SK-N-SH (cell line): Measurements from ENCODE around the gene GGCX. TPM values are rescaled to one million over a fixed set of nuclear protein-coding genes. Genes with fewer than 3 reads are reported as not detected.
A peak's percentile ranks its signal among the peaks of the same experiment; 100 is the strongest.

Experiments
- CTCF ChIA-PET: fragments of 300-600, 350-600 bp; formaldehyde crosslinking; extraction: SDS; loops from one replicate; lab custom pipeline; 2021; lab: Yijun Ruan, JAX
- POLR2A ChIA-PET: fragments of 350-600 bp; sonication (Branson Sonifier 250); formaldehyde crosslinking; extraction: SDS; loops from one replicate; lab custom pipeline; 2020; ENCODE audit warnings: antibody characterized with exemption, inconsistent platforms; lab: Yijun Ruan, JAX
- DNase-seq: peaks from one replicate; pipeline ENCODE4 v3.0.0; 2012
- H2AFZ ChIP-seq: fragments of 200-600 bp; sonication (generic); 2 replicates; pipeline ENCODE4 v1.8.1; 2016; ENCODE audit warnings: antibody characterized with exemption, mild to moderate bottlenecking, low read depth
- H3F3A ChIP-seq: fragments of 200-600 bp; sonication (generic); replicated peaks from 2 replicates; pipeline ENCODE3; 2016; ENCODE audit warnings: antibody characterized with exemption, mild to moderate bottlenecking; ENCODE audit not compliant: insufficient read depth
- H3K27ac ChIP-seq, 2 experiments: fragments of 200-500 bp in 1 of 2; fragments of 200-600 bp in 1 of 2; sonication (Bioruptor generic) in 1 of 2; sonication (generic), shearing (Covaris generic) in 1 of 2; 2 replicates each; pipeline versions ENCODE4 v1.5.1 to v1.6.1; 2014 to 2016; ENCODE audit warnings: low read depth in 2 of 2, inconsistent platforms in 1 of 2, low read length in 1 of 2, mild to moderate bottlenecking in 1 of 2, mixed read lengths in 1 of 2
- H3K27me3 ChIP-seq: fragments of 200-600 bp; sonication (generic), shearing (Covaris generic); 2 replicates; pipeline ENCODE4 v1.6.1; 2016; ENCODE audit warnings: mixed run types; ENCODE audit not compliant: insufficient read depth
- H3K36me3 ChIP-seq, 2 experiments: fragments of 200-500 bp in 1 of 2; fragments of 200-600 bp in 1 of 2; sonication (Bioruptor generic) in 1 of 2; sonication (generic) in 1 of 2; replicated peaks in 1 of 2; 2 replicates each; pipeline versions ENCODE3 to v1.5.1; 2014 to 2016; ENCODE audit warnings: low read length in 1 of 2, mild to moderate bottlenecking in 1 of 2; ENCODE audit not compliant: insufficient read depth in 2 of 2, control insufficient read depth in 1 of 2
- H3K4me1 ChIP-seq, 2 experiments: fragments of 200-500 bp in 1 of 2; fragments of 200-600 bp in 1 of 2; sonication (Bioruptor generic) in 1 of 2; sonication (generic), shearing (Covaris generic) in 1 of 2; 2 replicates each; pipeline versions ENCODE4 v1.5.1 to v1.6.1; 2014 to 2016; ENCODE audit warnings: low read depth in 1 of 2, low read length in 1 of 2, mixed run types in 1 of 2; ENCODE audit not compliant: insufficient read depth in 2 of 2, control insufficient read depth in 1 of 2
- H3K4me2 ChIP-seq: fragments of 200-600 bp; sonication (generic), shearing (Covaris generic); 2 replicates; pipeline ENCODE4 v1.6.1; 2017; ENCODE audit warnings: mixed run types
- H3K4me3 ChIP-seq, 2 experiments: fragments of 200-500 bp in 1 of 2; fragments of 200-600 bp in 1 of 2; sonication (Bioruptor generic) in 1 of 2; sonication (generic), shearing (Covaris generic) in 1 of 2; 2 replicates each; pipeline versions ENCODE4 v1.5.1 to v1.8.1; 2014 to 2016; ENCODE audit warnings: low read depth in 2 of 2, inconsistent platforms in 1 of 2, low read length in 1 of 2, mild to moderate bottlenecking in 1 of 2, mixed read lengths in 1 of 2, moderate library complexity in 1 of 2
- H3K79me2 ChIP-seq: fragments of 200-600 bp; sonication (generic); 2 replicates; pipeline ENCODE4 v1.8.1; 2017; ENCODE audit warnings: mild to moderate bottlenecking; ENCODE audit not compliant: insufficient read depth
- H3K9ac ChIP-seq: fragments of 200-600 bp; sonication (generic); 2 replicates; pipeline ENCODE4 v1.6.1; 2017; ENCODE audit warnings: mixed run types
- H3K9me2 ChIP-seq: fragments of 200-600 bp; sonication (generic); 2 replicates; pipeline ENCODE4 v1.6.1; 2017; ENCODE audit warnings: mixed run types
- H3K9me3 ChIP-seq: fragments of 200-600 bp; sonication (generic); 2 replicates; pipeline ENCODE4 v1.6.1; 2017; ENCODE audit warnings: mixed run types, mild to moderate bottlenecking, moderate library complexity
- H4K20me1 ChIP-seq: fragments of 200-600 bp; sonication (generic); 2 replicates; pipeline ENCODE4 v1.6.1; 2017; ENCODE audit warnings: mild to moderate bottlenecking, mixed run types; ENCODE audit not compliant: insufficient read depth
- CHD2 ChIP-seq: fragments of 150-350 bp; IDR thresholded peaks from 2 replicates; pipeline ENCODE4 v1.6.1; 2018; ENCODE audit warnings: low read length; ENCODE audit not compliant: partially characterized antibody
- ELF1 ChIP-seq: IDR thresholded peaks from 2 replicates; pipeline ENCODE4 v1.4.0; 2012
- FOSL2 ChIP-seq: IDR thresholded peaks from 2 replicates; pipeline ENCODE4 v1.4.0; 2012; ENCODE audit warnings: low read depth, mild to moderate bottlenecking, moderate library complexity, borderline replicate concordance
- FOXJ3 ChIP-seq: sonication (generic); formaldehyde crosslinking; IDR thresholded peaks from 2 replicates; pipeline ENCODE4 v1.5.1; 2020; ENCODE audit warnings: mild to moderate bottlenecking, missing genetic modification reagents
- FOXM1 ChIP-seq: IDR thresholded peaks from 2 replicates; pipeline ENCODE4 v1.4.0; 2012; ENCODE audit warnings: low read depth, mild to moderate bottlenecking
- MAX ChIP-seq: IDR thresholded peaks from 2 replicates; pipeline ENCODE4 v1.4.0; 2012; ENCODE audit warnings: low read depth
- MXI1 ChIP-seq: IDR thresholded peaks from 2 replicates; pipeline ENCODE4 v1.6.1; 2012; ENCODE audit warnings: mild to moderate bottlenecking, low read depth, low read length, improper control_type of control experiment
- NRF1 ChIP-seq: IDR thresholded peaks from 2 replicates; pipeline ENCODE4 v1.6.1; 2012; ENCODE audit warnings: low read depth, mild to moderate bottlenecking, low read length
- RAD21 ChIP-seq: IDR thresholded peaks from 2 replicates; pipeline ENCODE4 v1.6.1; 2012; ENCODE audit warnings: mild to moderate bottlenecking, low read length
- RCOR1 ChIP-seq: fragments of 150-350 bp; IDR thresholded peaks from 2 replicates; pipeline ENCODE4 v1.6.1; 2017; ENCODE audit warnings: antibody characterized with exemption, low read length
- REST ChIP-seq: IDR thresholded peaks from 2 replicates; pipeline ENCODE4 v1.6.1; 2012; ENCODE audit warnings: mild to moderate bottlenecking, low read depth, low read length, moderate library complexity
- RFX5 ChIP-seq: IDR thresholded peaks from 2 replicates; pipeline ENCODE4 v1.6.1; 2012; ENCODE audit warnings: mild to moderate bottlenecking, improper control_type of control experiment, low read length
- RXRA ChIP-seq: IDR thresholded peaks from 2 replicates; pipeline ENCODE4 v1.4.0; 2012; ENCODE audit warnings: low read depth, mild to moderate bottlenecking, borderline replicate concordance
- SIN3A ChIP-seq: IDR thresholded peaks from 2 replicates; pipeline ENCODE4 v1.6.1; 2012; ENCODE audit warnings: low read depth, mild to moderate bottlenecking, low read length, moderate library complexity, borderline replicate concordance
- TAF1 ChIP-seq: IDR thresholded peaks from 2 replicates; pipeline ENCODE4 v1.6.1; 2012; ENCODE audit warnings: low read depth, mild to moderate bottlenecking, low read length, moderate library complexity, borderline replicate concordance
- USF1 ChIP-seq: IDR thresholded peaks from 2 replicates; pipeline ENCODE4 v1.4.0; 2012; ENCODE audit warnings: low read depth, borderline replicate concordance
- USF2 ChIP-seq: fragments of 150-350 bp; IDR thresholded peaks from 2 replicates; pipeline ENCODE4 v1.6.1; 2017; ENCODE audit warnings: antibody characterized with exemption, low read length, low read depth, borderline replicate concordance
- WGBS: methylation state at CpG from one replicate; pipeline ENCODE4 v1.1.6; 2017; ENCODE audit warnings: low lambda C conversion rate; 5-methylcytosine and 5-hydroxymethylcytosine counted together
- polyA plus RNA-seq, 3 experiments: library from polyadenylated mRNA; depleted of rRNA; stranded (reverse); fragments of >200 nt; gene quantifications; 2 replicates each; pipeline ENCODE4 v1.2.3, GENCODE V29; 2012
- TF ChIP-seq, protein P1 (sequence below): fragments of 200-600 bp; sonication (generic); IDR thresholded peaks from 2 replicates; pipeline ENCODE4 v1.6.1; 2017; ENCODE audit warnings: antibody characterized with exemption, mild to moderate bottlenecking, moderate library complexity

Gene GGCX
- polyA plus RNA-seq, 1 of the 3 experiments (the other 2 are of a cell fraction): 34.5 TPM

- peak overlapping the region; percentile 40 to 98; a peak in 3 of 4 replicates for H3K27ac ChIP-seq
- POLR2A ChIA-PET: interaction anchor here (0.8 to 3.8 kb wide), 15 partner anchors 8 to 107 kb away, joined by 3 to 135 read pairs (median 9); partner anchors contain the start of genes MAT2A and SH2D6
- H3K27me3 ChIP-seq: no peaks in the 10 kb centered on the region; the same call in 1 of the 2 replicates
- no peaks in the 10 kb centered on the region for H3F3A ChIP-seq
- H3K9ac ChIP-seq: no peak overlapping the region
- H3K9me2 ChIP-seq: no peaks in the 10 kb centered on the region
- no peak overlapping the region for H3K4me3 ChIP-seq
- CTCF ChIA-PET: interaction anchor here (0.8 to 5.9 kb wide), 7 partner anchors 12 to 105 kb away, joined by 3 to 67 read pairs (median 9); partner anchors contain the start of genes MAT2A and SH2D6
- peaks cover 9 to 30% of the 10 kb centered on the region in 2 experiments; a peak in 3 of 4 replicates for H3K4me1 ChIP-seq
- H3K79me2 ChIP-seq: no peaks in the 10 kb centered on the region
- no peaks in the 10 kb centered on the region for H4K20me1 ChIP-seq
- H3K4me2 ChIP-seq: no peak overlapping the region
- H3K36me3 ChIP-seq: no peaks in the 10 kb centered on the region
- no peak for DNase-seq
- H2AFZ ChIP-seq: no peak overlapping the region
- H3K9me3 ChIP-seq: no peaks in the 10 kb centered on the region
- WGBS: 65% methylated on average over 5 of the region's 5 CpGs
- TF ChIP-seq ELF1 (no peak), MXI1 (no peak), SIN3A (no peak), CHD2 (no peak), USF1 (no peak), FOSL2 (no peak), FOXJ3 (CRISPR knock-in tag) (no peak)
- TF ChIP-seq, protein P1, sequence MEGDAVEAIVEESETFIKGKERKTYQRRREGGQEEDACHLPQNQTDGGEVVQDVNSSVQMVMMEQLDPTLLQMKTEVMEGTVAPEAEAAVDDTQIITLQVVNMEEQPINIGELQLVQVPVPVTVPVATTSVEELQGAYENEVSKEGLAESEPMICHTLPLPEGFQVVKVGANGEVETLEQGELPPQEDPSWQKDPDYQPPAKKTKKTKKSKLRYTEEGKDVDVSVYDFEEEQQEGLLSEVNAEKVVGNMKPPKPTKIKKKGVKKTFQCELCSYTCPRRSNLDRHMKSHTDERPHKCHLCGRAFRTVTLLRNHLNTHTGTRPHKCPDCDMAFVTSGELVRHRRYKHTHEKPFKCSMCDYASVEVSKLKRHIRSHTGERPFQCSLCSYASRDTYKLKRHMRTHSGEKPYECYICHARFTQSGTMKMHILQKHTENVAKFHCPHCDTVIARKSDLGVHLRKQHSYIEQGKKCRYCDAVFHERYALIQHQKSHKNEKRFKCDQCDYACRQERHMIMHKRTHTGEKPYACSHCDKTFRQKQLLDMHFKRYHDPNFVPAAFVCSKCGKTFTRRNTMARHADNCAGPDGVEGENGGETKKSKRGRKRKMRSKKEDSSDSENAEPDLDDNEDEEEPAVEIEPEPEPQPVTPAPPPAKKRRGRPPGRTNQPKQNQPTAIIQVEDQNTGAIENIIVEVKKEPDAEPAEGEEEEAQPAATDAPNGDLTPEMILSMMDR: no peak
These were observed 36.3 kb downstream of the GGCX start for GRCh38 chr2:85525029-85525428.

- peak overlapping the region; percentile 40 to 98; a peak in 3 of 4 replicates for H3K27ac ChIP-seq
- POLR2A ChIA-PET: interaction anchor here (0.6 to 3.8 kb wide), 20 partner anchors 8 to 281 kb away, joined by 3 to 135 read pairs (median 6); partner anchors contain the start of genes C2orf68, MAT2A, RNF181 and SH2D6
- TF ChIP-seq FOXJ3 (CRISPR knock-in tag) (peak; percentile 14), RAD21 (peak; percentile 43), RFX5 (no peak), FOXM1 (no peak), TAF1 (no peak), USF2 (no peak), NRF1 (no peak), FOSL2 (no peak), SIN3A (no peak), RCOR1 (peak; percentile 82), CHD2 (peak; percentile 31), ELF1 (no peak), RXRA (no peak), MAX (no peak), REST (peak; percentile 93)
These were observed 36.9 kb downstream of the GGCX start for GRCh38 chr2:85524336-85524908.

More at GRCh38 chr2:85524336-85524908, 36.9 kb downstream of the GGCX start:
- WGBS: 22% methylated on average over 8 of the region's 8 CpGs
- peak overlapping the region; percentile 54; the same call in 1 of the 2 replicates for H3K4me2 ChIP-seq
- peak overlapping the region; percentile 74; the same call in 1 of the 2 replicates for H2AFZ ChIP-seq
- CTCF ChIA-PET: interaction anchor here (0.6 to 5.9 kb wide), 11 partner anchors 12 to 105 kb away, joined by 3 to 67 read pairs (median 6); partner anchors contain the start of genes MAT2A and SH2D6
- H3K4me3 ChIP-seq: no peak overlapping the region
- H3K9ac ChIP-seq: no peak overlapping the region
- H3K9me3 ChIP-seq: no peaks in the 10 kb centered on the region
- H3K36me3 ChIP-seq: no peaks in the 10 kb centered on the region
- no peaks in the 10 kb centered on the region for H4K20me1 ChIP-seq
- H3K9me2 ChIP-seq: no peaks in the 10 kb centered on the region
- peak; percentile 75 for DNase-seq
- H3F3A ChIP-seq: no peaks in the 10 kb centered on the region
- peaks cover 9 to 30% of the 10 kb centered on the region in 2 experiments; a peak in 3 of 4 replicates for H3K4me1 ChIP-seq
- H3K79me2 ChIP-seq: no peaks in the 10 kb centered on the region
- no peaks in the 10 kb centered on the region; the same call in 1 of the 2 replicates for H3K27me3 ChIP-seq
